ENCODE measurements around the gene GAA.

GAA gene

GRCh38 chr17:80132906-80133625 lies 31.7 kb downstream of the GAA start:
- no peak for TF ChIP-seq CTCF (IDR thresholded peaks at IDR 0.05; ENCODE audit: poor library complexity, severe bottlenecking)
- DNase-seq (ENCODE audit: low spot score) (no peak), ATAC-seq (ENCODE audit: low read depth) (peak; percentile 34; the same call in 2 of the 3 replicates)
- Histone ChIP-seq H3K9me3 (ENCODE audit: severe bottlenecking) (no peaks in the 10 kb centered on the region), H3K27ac (ENCODE audit: poor library complexity, severe bottlenecking) (no peak overlapping the region), H3K4me3 (ENCODE audit: severe bottlenecking) (no peak overlapping the region), H3K36me3 (ENCODE audit: low read depth) (peaks cover 59% of the 10 kb centered on the region), H3K4me1 (ENCODE audit: insufficient read depth, poor library complexity, severe bottlenecking) (no peaks in the 10 kb centered on the region), H3K27me3 (ENCODE audit: insufficient read depth, poor library complexity, severe bottlenecking) (no peaks in the 10 kb centered on the region)

- Histone ChIP-seq H3K9me3 (ENCODE audit: severe bottlenecking) (no peaks in the 10 kb centered on the region), H3K36me3 (ENCODE audit: low read depth) (peaks cover 64% of the 10 kb centered on the region), H3K27me3 (ENCODE audit: insufficient read depth, poor library complexity, severe bottlenecking) (no peaks in the 10 kb centered on the region), H3K4me1 (ENCODE audit: insufficient read depth, poor library complexity, severe bottlenecking) (no peaks in the 10 kb centered on the region), H3K27ac (ENCODE audit: poor library complexity, severe bottlenecking) (no peak overlapping the region), H3K4me3 (ENCODE audit: severe bottlenecking) (no peak overlapping the region)
- no peak for DNase-seq (ENCODE audit: low spot score)
- TF ChIP-seq CTCF (IDR thresholded peaks at IDR 0.05; ENCODE audit: poor library complexity, severe bottlenecking), result no peak
- ATAC-seq (ENCODE audit: low read depth), result no peak; the same call in 2 of the 3 replicates
Measured at GRCh38 chr17:80133626-80133970, 32.2 kb downstream of the GAA start.

DNA sequence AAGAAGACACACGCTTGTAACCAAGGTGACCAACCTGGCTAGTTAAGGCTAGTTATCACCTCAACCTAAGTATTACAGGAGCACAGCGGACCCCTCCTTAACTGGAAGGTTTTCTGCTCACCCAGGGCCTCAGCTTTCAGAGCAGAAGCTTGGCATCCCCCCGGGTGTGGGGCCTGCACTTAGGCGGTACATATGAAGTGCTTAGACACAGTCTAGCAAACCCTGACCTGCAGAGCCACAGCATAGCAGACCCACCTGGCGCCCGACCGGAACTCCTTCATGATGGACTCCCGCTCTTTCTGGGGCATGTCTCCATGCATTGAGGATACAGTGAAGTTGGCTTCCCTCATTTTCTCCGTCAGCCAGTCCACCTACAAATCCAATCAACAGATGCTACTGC lies 35.8 kb downstream of the GAA start:
- H3K36me3 ChIP-seq (ENCODE audit: low read depth), result peaks cover 93% of the 10 kb centered on the region

GRCh38 chr17:80138856-80139426 lies 37.6 kb downstream of the GAA start:
- ATAC-seq (ENCODE audit: low read depth), result no peak
- Histone ChIP-seq H3K9me3 (ENCODE audit: severe bottlenecking) (no peaks in the 10 kb centered on the region), H3K27me3 (ENCODE audit: insufficient read depth, poor library complexity, severe bottlenecking) (no peaks in the 10 kb centered on the region), H3K4me1 (ENCODE audit: insufficient read depth, poor library complexity, severe bottlenecking) (no peaks in the 10 kb centered on the region), H3K36me3 (ENCODE audit: low read depth) (peaks cover 100% of the 10 kb centered on the region), H3K27ac (ENCODE audit: poor library complexity, severe bottlenecking) (no peak overlapping the region), H3K4me3 (ENCODE audit: severe bottlenecking) (no peak overlapping the region)
- TF ChIP-seq CTCF (IDR thresholded peaks at IDR 0.05; ENCODE audit: poor library complexity, severe bottlenecking), result no peak
- DNase-seq (ENCODE audit: low spot score), result peak; percentile 25

More for the DNA sequence above, 35.8 kb downstream of the GAA start:
- Histone ChIP-seq H3K27me3 (ENCODE audit: insufficient read depth, poor library complexity, severe bottlenecking) (no peaks in the 10 kb centered on the region), H3K9me3 (ENCODE audit: severe bottlenecking) (no peaks in the 10 kb centered on the region), H3K27ac (ENCODE audit: poor library complexity, severe bottlenecking) (no peak overlapping the region), H3K4me1 (ENCODE audit: insufficient read depth, poor library complexity, severe bottlenecking) (no peaks in the 10 kb centered on the region), H3K4me3 (ENCODE audit: severe bottlenecking) (no peak overlapping the region)
- no peak for TF ChIP-seq CTCF (IDR thresholded peaks at IDR 0.05; ENCODE audit: poor library complexity, severe bottlenecking)
- no peak for DNase-seq (ENCODE audit: low spot score)
- ATAC-seq (ENCODE audit: low read depth), result no peak

Data from RWPE2 (cell line).